SK-N-SH (cell line): ENCODE data around the gene OTOG. TPM values are rescaled to one million over a fixed set of nuclear protein-coding genes. Genes with fewer than 3 reads are reported as not detected.

Source experiments
- CTCF ChIA-PET: fragments of 300-600, 350-600 bp; formaldehyde crosslinking; extraction: SDS; loops from one replicate; lab custom pipeline; 2021; lab: Yijun Ruan, JAX
- POLR2A ChIA-PET: fragments of 350-600 bp; sonication (Branson Sonifier 250); formaldehyde crosslinking; extraction: SDS; loops from one replicate; lab custom pipeline; 2020; ENCODE audit warnings: antibody characterized with exemption, inconsistent platforms; lab: Yijun Ruan, JAX
- DNase-seq: peaks from one replicate; pipeline ENCODE4 v3.0.0; 2012
- H2AFZ ChIP-seq: fragments of 200-600 bp; sonication (generic); 2 replicates; pipeline ENCODE4 v1.8.1; 2016; ENCODE audit warnings: antibody characterized with exemption, mild to moderate bottlenecking, low read depth
- H3F3A ChIP-seq: fragments of 200-600 bp; sonication (generic); replicated peaks from 2 replicates; pipeline ENCODE3; 2016; ENCODE audit warnings: antibody characterized with exemption, mild to moderate bottlenecking; ENCODE audit not compliant: insufficient read depth
- H3K27ac ChIP-seq, 2 experiments: fragments of 200-500 bp in 1 of 2; fragments of 200-600 bp in 1 of 2; sonication (Bioruptor generic) in 1 of 2; sonication (generic), shearing (Covaris generic) in 1 of 2; 2 replicates each; pipeline versions ENCODE4 v1.5.1 to v1.6.1; 2014 to 2016; ENCODE audit warnings: low read depth in 2 of 2, inconsistent platforms in 1 of 2, low read length in 1 of 2, mild to moderate bottlenecking in 1 of 2, mixed read lengths in 1 of 2
- H3K27me3 ChIP-seq: fragments of 200-600 bp; sonication (generic), shearing (Covaris generic); 2 replicates; pipeline ENCODE4 v1.6.1; 2016; ENCODE audit warnings: mixed run types; ENCODE audit not compliant: insufficient read depth
- H3K36me3 ChIP-seq, 2 experiments: fragments of 200-500 bp in 1 of 2; fragments of 200-600 bp in 1 of 2; sonication (Bioruptor generic) in 1 of 2; sonication (generic) in 1 of 2; replicated peaks in 1 of 2; 2 replicates each; pipeline versions ENCODE3 to v1.5.1; 2014 to 2016; ENCODE audit warnings: low read length in 1 of 2, mild to moderate bottlenecking in 1 of 2; ENCODE audit not compliant: insufficient read depth in 2 of 2, control insufficient read depth in 1 of 2
- H3K4me1 ChIP-seq, 2 experiments: fragments of 200-500 bp in 1 of 2; fragments of 200-600 bp in 1 of 2; sonication (Bioruptor generic) in 1 of 2; sonication (generic), shearing (Covaris generic) in 1 of 2; 2 replicates each; pipeline versions ENCODE4 v1.5.1 to v1.6.1; 2014 to 2016; ENCODE audit warnings: low read depth in 1 of 2, low read length in 1 of 2, mixed run types in 1 of 2; ENCODE audit not compliant: insufficient read depth in 2 of 2, control insufficient read depth in 1 of 2
- H3K4me2 ChIP-seq: fragments of 200-600 bp; sonication (generic), shearing (Covaris generic); 2 replicates; pipeline ENCODE4 v1.6.1; 2017; ENCODE audit warnings: mixed run types
- H3K4me3 ChIP-seq, 2 experiments: fragments of 200-500 bp in 1 of 2; fragments of 200-600 bp in 1 of 2; sonication (Bioruptor generic) in 1 of 2; sonication (generic), shearing (Covaris generic) in 1 of 2; 2 replicates each; pipeline versions ENCODE4 v1.5.1 to v1.8.1; 2014 to 2016; ENCODE audit warnings: low read depth in 2 of 2, inconsistent platforms in 1 of 2, low read length in 1 of 2, mild to moderate bottlenecking in 1 of 2, mixed read lengths in 1 of 2, moderate library complexity in 1 of 2
- H3K79me2 ChIP-seq: fragments of 200-600 bp; sonication (generic); 2 replicates; pipeline ENCODE4 v1.8.1; 2017; ENCODE audit warnings: mild to moderate bottlenecking; ENCODE audit not compliant: insufficient read depth
- H3K9ac ChIP-seq: fragments of 200-600 bp; sonication (generic); 2 replicates; pipeline ENCODE4 v1.6.1; 2017; ENCODE audit warnings: mixed run types
- H3K9me2 ChIP-seq: fragments of 200-600 bp; sonication (generic); 2 replicates; pipeline ENCODE4 v1.6.1; 2017; ENCODE audit warnings: mixed run types
- H3K9me3 ChIP-seq: fragments of 200-600 bp; sonication (generic); 2 replicates; pipeline ENCODE4 v1.6.1; 2017; ENCODE audit warnings: mixed run types, mild to moderate bottlenecking, moderate library complexity
- H4K20me1 ChIP-seq: fragments of 200-600 bp; sonication (generic); 2 replicates; pipeline ENCODE4 v1.6.1; 2017; ENCODE audit warnings: mild to moderate bottlenecking, mixed run types; ENCODE audit not compliant: insufficient read depth
- GABPA ChIP-seq: IDR thresholded peaks from 2 replicates; pipeline ENCODE4 v1.4.0; 2012; ENCODE audit warnings: low read depth, mild to moderate bottlenecking
- PBX3 ChIP-seq: IDR thresholded peaks from 2 replicates; pipeline ENCODE4; 2012
- RCOR1 ChIP-seq: fragments of 150-350 bp; IDR thresholded peaks from 2 replicates; pipeline ENCODE4 v1.6.1; 2017; ENCODE audit warnings: antibody characterized with exemption, low read length
- TAF1 ChIP-seq: IDR thresholded peaks from 2 replicates; pipeline ENCODE4 v1.6.1; 2012; ENCODE audit warnings: low read depth, mild to moderate bottlenecking, low read length, moderate library complexity, borderline replicate concordance
- TEAD4 ChIP-seq: IDR thresholded peaks from 2 replicates; pipeline ENCODE4 v1.4.0; 2012; ENCODE audit warnings: mild to moderate bottlenecking, borderline replicate concordance; ENCODE audit not compliant: insufficient read depth
- WGBS: methylation state at CpG from one replicate; pipeline ENCODE4 v1.1.6; 2017; ENCODE audit warnings: low lambda C conversion rate; 5-methylcytosine and 5-hydroxymethylcytosine counted together
- polyA plus RNA-seq, 3 experiments: library from polyadenylated mRNA; depleted of rRNA; stranded (reverse); fragments of >200 nt; gene quantifications; 2 replicates each; pipeline ENCODE4 v1.2.3, GENCODE V29; 2012

The OTOG gene
- polyA plus RNA-seq, 1 of the 3 experiments (the other 2 are of a cell fraction) = not detected

GRCh38 chr11:17559341-17560087, 12.5 kb downstream of the OTOG start:
- no peak overlapping the region for H2AFZ ChIP-seq
- WGBS = 28% methylated on average over 8 of the region's 9 CpGs
- H3K27me3 ChIP-seq = no peaks in the 10 kb centered on the region
- H3K4me3 ChIP-seq = no peak overlapping the region
- no peaks in the 10 kb centered on the region for H3K9me2 ChIP-seq
- H3K36me3 ChIP-seq = no peaks in the 10 kb centered on the region
- no peak overlapping the region for H3K27ac ChIP-seq
- H3F3A ChIP-seq = no peaks in the 10 kb centered on the region
- H3K4me1 ChIP-seq = peaks cover 0 to 5% of the 10 kb centered on the region in 2 experiments; a peak in 1 of 4 replicates
- H3K9me3 ChIP-seq = no peaks in the 10 kb centered on the region
- H3K9ac ChIP-seq = no peak overlapping the region
- H3K4me2 ChIP-seq = no peak overlapping the region
- no peaks in the 10 kb centered on the region for H3K79me2 ChIP-seq
- no peak for DNase-seq
- no peak for TF ChIP-seq PBX3
- TF ChIP-seq TEAD4 = no peak
- ChIA-PET POLR2A (no interaction called here), CTCF (interaction anchor here (1.6 to 2.6 kb wide), 2 partner anchors 10 to 171 kb away, joined by 4 to 8 read pairs; no protein-coding TSS in a partner anchor)
- no peaks in the 10 kb centered on the region for H4K20me1 ChIP-seq

GRCh38 chr11:17560281-17561110, 13.4 kb downstream of the OTOG start:
- H3F3A ChIP-seq = no peaks in the 10 kb centered on the region
- H3K9ac ChIP-seq = no peak overlapping the region
- H3K4me2 ChIP-seq = no peak overlapping the region
- WGBS = 52% methylated on average over 9 of the region's 12 CpGs
- no peak for TF ChIP-seq GABPA
- no peaks in the 10 kb centered on the region for H3K27me3 ChIP-seq
- H4K20me1 ChIP-seq = no peaks in the 10 kb centered on the region
- H3K4me3 ChIP-seq = no peak overlapping the region
- ChIA-PET POLR2A (no interaction called here), CTCF (interaction anchor here (1.6 to 2.6 kb wide), 2 partner anchors 11 to 170 kb away, joined by 4 to 8 read pairs; no protein-coding TSS in a partner anchor)
- H3K36me3 ChIP-seq = no peaks in the 10 kb centered on the region
- no peak overlapping the region for H3K27ac ChIP-seq
- H3K79me2 ChIP-seq = no peaks in the 10 kb centered on the region
- H3K9me3 ChIP-seq = no peaks in the 10 kb centered on the region
- no peaks in the 10 kb centered on the region for H3K9me2 ChIP-seq
- H3K4me1 ChIP-seq = peaks cover 0 to 5% of the 10 kb centered on the region in 2 experiments; a peak in 1 of 4 replicates
- DNase-seq = no peak
- H2AFZ ChIP-seq = no peak overlapping the region

- Histone ChIP-seq H3K9me3 (no peaks in the 10 kb centered on the region), H3K36me3 (no peaks in the 10 kb centered on the region), H3K27ac (no peak overlapping the region), H4K20me1 (no peaks in the 10 kb centered on the region), H3K4me3 (no peak overlapping the region), H3F3A (no peaks in the 10 kb centered on the region), H3K27me3 (no peaks in the 10 kb centered on the region), H3K4me2 (no peak overlapping the region), H2AFZ (no peak overlapping the region), H3K9me2 (no peaks in the 10 kb centered on the region), H3K79me2 (no peaks in the 10 kb centered on the region), H3K4me1 (peaks cover 0 to 5% of the 10 kb centered on the region in 2 experiments; a peak in 1 of 4 replicates), H3K9ac (no peak overlapping the region)
- 17% methylated on average over 1 of the region's 4 CpGs for WGBS
- ChIA-PET POLR2A (no interaction called here), CTCF (no interaction called here)
- TF ChIP-seq RCOR1 = no peak
- TF ChIP-seq TEAD4 = no peak
- no peak for TF ChIP-seq TAF1
- no peak for DNase-seq
Observed at GRCh38 chr11:17561111-17561415, 14.0 kb downstream of the OTOG start.
